GM21786 (cell line): Measurements from ENCODE around the gene TNNT3.
"Not testable (repeated sequence)": the region's sequence is repeated elsewhere in the genome, so short reads cannot be mapped to it uniquely, and the experiment has no call there.

ENCODE experiments used
- ATAC-seq: cut with Tn5 transposase; IDR thresholded peaks from one replicate; pipeline ENCODE4 v1.9.1; 2021; ENCODE audit not compliant: unreplicated experiment

Gene TNNT3

GRCh38 chr11:1880746-1881441, 38.6 kb upstream of the TNNT3 start:
- ATAC-seq = no peak

GRCh38 chr11:1881442-1882264, 37.9 kb upstream of the TNNT3 start:
- no peak for ATAC-seq

DNA sequence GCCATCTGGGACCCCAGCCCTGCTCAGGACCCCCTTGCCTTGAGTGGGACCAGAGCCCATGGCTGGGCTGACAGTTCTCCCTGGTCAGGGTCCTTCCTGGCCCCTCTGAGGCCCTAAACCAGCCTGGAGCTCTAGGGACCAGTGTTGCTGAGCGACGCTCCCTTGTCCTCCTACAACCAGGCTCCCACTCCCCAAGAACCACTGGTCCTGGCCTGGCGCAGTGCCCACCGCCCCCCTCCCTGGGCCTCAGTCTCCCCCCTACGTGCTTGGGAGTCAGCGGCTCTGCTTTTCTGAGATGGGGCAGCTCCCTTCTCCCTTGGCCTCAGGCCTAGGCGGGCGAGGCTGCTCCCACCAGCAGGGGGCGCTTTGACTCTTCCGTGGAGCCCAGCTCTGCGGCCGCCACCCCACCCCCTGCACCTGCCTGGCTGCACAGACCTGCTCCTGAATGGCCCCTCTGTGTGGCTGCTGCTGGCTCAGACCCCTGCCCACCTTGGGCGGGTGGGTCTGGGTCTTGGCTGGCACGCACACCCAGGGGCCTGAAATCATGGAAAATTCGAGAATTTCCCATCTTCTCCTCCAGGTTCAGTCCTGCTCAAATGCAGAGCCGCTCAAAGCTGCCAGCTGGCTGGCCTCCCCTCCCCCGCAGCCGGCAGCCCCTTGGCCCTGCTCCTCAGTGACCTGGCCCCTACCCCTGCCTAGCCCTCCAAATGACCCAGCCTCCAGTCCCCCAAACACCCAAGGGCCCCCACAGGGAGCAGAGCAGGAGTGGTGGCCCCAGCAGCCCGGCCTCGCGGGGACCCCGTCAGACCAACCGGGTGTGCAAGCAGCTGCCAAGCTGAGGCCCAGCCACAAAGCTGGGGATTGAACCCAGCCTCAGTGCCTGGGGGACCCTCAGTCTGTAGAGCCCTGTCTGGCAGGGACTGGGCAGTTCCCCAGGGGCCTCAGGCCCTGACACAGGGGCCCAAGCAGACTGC, 37.0 kb upstream of the TNNT3 start:
- ATAC-seq = no peak

GRCh38 chr11:1883346-1884302, 35.9 kb upstream of the TNNT3 start:
- no peak for ATAC-seq

DNA sequence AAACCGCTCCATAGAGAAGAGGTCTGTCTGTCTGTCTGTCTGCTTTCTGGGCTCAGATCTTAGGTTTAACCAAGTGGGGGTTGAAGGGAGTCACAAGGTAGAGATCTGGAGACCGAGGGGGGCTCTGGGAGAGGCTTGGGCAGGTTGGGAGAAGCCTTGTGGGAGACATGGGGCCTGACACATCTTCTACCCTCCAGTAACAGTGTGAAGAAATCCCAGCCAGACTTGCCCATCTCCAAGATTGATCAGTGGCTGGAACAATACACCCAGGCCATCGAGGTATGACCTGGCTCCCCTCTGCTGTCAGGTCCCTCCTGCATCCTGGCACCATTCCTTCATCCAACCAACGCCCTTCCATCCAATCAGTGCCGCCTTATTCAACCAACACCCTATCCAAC, 35.2 kb upstream of the TNNT3 start:
- ATAC-seq = no peak

- not testable (repeated sequence) for ATAC-seq
These were observed 33.0 kb upstream of the TNNT3 start for GRCh38 chr11:1886551-1886950.

GRCh38 chr11:1887451-1888346, 31.8 kb upstream of the TNNT3 start:
- ATAC-seq = no peak

GRCh38 chr11:1888347-1888753, 31.2 kb upstream of the TNNT3 start:
- no peak for ATAC-seq

DNA sequence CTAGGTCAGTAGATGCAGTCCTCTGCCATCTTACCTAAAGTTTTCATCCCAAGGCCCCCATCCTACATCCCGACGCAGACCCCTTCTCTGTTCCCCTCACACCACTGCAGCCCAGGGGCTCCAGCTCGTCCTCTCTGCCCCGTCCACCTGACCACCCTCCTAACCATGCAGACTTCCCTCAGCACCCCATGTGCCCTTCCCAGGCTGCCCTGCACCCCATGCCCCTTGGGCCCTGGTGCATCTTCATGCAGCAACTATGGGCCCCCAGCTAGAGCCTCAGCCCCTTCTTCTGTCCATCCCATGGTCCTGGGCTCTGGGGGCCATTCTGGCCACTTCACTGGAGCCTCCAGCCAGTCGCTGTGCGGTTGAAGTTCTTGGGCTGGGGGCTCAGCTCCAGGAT, 30.7 kb upstream of the TNNT3 start:
- no peak for ATAC-seq

DNA sequence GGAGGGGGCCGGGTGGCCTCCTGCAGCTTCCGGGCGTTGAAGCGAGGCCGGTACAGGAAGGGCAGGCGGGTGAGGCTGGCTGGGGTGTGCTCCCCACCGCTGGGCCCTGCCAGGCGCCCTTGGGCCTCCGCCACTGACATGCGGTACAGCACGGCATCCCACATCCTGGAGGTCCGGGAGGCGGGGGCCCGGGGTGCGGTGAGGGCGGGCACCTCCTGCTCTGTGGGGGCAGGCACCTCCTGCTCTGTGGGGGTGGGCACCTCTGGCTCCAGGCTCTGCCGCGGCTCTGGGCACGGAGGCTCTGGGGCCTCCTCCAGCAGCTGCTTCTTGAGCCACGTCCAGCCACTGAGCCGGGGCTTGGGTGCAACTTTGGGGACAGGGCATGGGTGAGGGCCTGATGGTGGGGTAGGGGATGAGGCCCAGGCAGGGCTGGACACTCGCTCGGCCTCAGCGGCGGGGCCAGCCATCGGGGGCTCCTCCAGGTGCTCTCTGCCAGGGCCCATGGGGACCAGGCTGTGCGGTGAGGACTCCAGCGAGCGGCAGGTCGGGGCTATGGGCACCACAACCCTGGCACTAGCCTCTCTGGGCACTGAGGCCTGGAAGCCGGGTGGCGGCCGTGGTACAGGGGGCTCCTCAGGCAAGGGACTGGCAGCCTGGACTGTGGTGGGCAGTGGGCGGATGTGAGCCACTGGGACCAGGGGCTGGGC, 30.1 kb upstream of the TNNT3 start:
- ATAC-seq = no peak

- ATAC-seq = no peak
These were observed 29.3 kb upstream of the TNNT3 start for GRCh38 chr11:1889941-1890855.

GRCh38 chr11:1890856-1891830, 28.4 kb upstream of the TNNT3 start:
- no peak for ATAC-seq

GRCh38 chr11:1891831-1892115, 27.7 kb upstream of the TNNT3 start, which contains the start of gene PRR33:
TSS of gene PRR33 (minus strand) at chr11:1891895. CDS start at chr11:1890584, 1,311 bp downstream.
- no peak for ATAC-seq

GRCh38 chr11:1892116-1892515, 27.4 kb upstream of the TNNT3 start:
- no peak for ATAC-seq

- no peak for ATAC-seq
These were observed 26.9 kb upstream of the TNNT3 start for GRCh38 chr11:1892558-1892957.

- no peak for ATAC-seq
These were observed 25.7 kb upstream of the TNNT3 start for GRCh38 chr11:1893581-1894359.
